Embryonic facial prominence (tissue), 1 donor: ENCODE results near the gene ZBTB7C.

Experiments
- DNase-seq: peaks from one replicate; pipeline ENCODE4 v3.0.0-alpha.2; 2016; ENCODE audit errors: extremely low spot score

The ZBTB7C gene

DNA sequence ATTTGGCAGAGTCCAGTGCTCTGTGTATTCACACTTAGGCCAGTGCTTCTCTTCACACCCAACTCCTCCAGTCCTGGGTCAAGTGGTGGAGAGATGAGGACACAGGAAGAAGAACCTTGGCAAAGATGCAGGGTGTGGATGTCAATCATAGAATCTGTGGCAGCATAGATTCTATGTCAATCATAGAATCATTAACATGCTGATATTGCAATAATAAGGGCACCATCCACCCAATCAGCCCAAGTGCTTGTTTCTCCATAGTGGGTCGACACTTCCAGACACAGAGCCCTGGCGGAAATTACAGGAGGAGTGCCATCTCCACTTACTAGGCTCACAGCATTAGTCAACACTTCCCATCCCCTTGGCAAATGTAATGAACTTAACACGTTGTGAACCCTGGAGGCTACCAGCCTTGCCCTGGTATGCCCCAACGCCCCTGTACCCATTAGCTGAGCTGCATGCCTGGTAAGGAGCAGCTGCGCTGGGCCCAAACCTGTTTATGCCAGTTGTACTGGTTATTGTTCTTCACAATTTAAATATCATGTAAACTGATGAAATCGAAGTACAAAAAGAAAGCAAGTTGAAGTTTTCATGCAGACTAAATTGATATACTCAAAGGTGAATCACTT lies 317.2 kb downstream of the ZBTB7C start:
- DNase-seq = no peak

DNA sequence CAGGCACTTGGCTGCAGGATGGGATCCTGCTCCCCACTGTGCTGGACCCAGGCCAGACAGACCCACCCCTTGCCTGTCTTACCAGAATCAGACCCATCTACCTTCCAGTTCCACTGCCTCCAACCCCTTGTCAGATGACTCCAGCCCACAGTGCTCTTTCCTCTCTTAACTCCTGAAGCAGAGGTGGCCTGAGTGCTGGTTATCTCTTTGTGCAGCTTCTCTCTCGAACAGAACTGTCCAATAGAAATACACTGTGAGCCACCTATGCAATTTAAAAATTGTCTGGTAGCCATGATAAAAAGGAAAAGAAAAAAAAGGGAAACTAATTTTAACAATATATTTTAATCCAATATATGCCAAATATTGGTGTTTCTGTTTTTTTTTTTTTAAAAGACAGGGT lies 318.5 kb downstream of the ZBTB7C start:
- DNase-seq = no peak

DNA sequence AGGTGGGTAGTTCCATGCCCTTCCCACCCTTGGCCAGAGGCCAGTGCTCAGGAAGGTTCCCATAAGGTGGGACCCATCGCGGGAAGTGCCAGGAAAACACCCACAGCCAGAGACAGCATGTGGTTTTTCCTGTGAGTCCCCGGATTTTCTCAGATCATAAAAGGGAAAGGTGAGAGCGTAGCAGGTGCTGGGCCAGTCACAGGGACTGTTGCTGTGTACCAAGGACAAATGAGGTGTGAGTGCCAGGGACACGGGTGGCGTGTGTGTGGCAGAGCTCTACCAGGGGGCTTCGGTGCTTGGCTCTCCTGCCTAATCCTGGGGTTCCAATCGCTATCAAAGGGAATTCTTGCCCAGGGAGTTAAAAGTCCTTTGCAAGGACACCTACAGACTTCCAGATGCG lies 319.2 kb downstream of the ZBTB7C start:
- no peak for DNase-seq

DNA sequence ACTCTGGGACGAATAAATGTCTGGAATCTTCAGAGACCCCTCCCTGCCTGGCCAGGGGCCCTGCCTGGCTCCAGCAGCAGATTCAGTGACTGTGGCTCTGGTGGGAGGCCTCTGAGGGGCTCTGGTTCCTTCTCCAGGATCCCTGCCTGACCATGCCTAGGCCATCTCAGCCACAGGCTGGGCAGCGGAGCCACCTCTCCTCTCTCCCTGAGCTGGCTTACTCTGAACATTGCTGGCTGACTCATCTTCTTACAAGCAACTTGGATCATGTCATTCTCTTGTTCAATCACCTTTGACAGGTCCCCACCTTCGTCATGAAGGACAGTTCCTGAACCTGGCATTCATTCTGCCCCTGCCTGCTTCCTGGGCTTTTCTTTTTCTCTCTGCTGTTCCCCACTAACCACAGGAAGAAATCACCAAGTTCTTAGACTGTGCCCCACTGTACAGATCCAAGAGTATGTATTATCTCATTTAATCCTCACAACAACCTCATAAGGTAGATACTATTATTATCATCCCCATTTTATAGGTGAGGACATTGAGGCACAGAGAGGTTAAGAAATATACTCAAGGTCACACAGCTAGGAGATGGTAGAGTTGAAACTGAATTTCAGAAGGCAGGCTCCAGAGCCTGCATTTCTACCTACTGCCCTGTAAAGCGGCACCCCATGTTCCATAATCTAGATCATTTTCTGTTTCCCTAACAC lies 323.2 kb downstream of the ZBTB7C start:
- no peak for DNase-seq

- DNase-seq = no peak
Measured at GRCh38 chr18:48084858-48085257, 324.3 kb downstream of the ZBTB7C start.

DNA sequence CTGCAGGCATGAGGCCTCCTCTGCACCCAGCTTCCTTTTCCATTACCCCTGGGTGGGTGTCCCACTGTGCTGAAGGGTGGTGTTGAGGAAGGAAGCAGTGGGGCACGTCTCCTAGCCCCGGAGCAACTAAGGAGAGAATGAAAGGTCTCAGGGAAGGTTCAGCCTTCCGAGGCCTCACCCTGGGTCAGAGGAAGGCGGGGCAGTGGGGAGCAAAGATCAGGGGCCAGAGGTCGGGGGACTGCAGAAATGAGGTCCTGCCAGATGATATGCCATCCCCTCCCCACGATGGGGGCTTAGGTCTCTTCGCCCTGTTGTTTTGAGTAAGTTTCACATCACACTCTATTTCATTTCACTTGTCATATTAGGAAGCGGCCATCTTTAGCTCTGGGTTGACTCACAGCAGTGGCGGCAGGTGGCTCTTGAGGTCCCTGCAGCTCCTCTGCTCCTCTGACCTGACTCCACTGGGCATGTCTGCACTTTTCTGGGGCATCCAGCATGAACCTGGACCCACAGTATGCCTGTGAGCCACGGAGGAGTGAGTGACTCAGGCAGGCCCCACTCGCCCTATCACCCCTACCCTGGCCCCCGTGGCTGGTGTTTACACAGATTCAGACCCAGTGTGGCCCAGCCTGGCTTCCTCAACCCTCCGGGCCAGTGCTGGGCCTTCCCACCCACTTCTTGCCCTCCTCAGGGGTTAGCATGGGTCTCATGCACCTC lies 325.0 kb downstream of the ZBTB7C start:
- no peak for DNase-seq

- no peak for DNase-seq
Measured at GRCh38 chr18:48080546-48080945, 328.6 kb downstream of the ZBTB7C start.

- no peak for DNase-seq
Measured at GRCh38 chr18:48079885-48080284, 329.3 kb downstream of the ZBTB7C start.

- no peak for DNase-seq
Measured at GRCh38 chr18:48078448-48078847, 330.7 kb downstream of the ZBTB7C start.

- no peak for DNase-seq
Measured at GRCh38 chr18:48077291-48077690, 331.9 kb downstream of the ZBTB7C start.

- DNase-seq = no peak
Measured at GRCh38 chr18:48076461-48076860, 332.7 kb downstream of the ZBTB7C start.

GRCh38 chr18:48075707-48076093 lies 333.5 kb downstream of the ZBTB7C start:
- DNase-seq = no peak

DNA sequence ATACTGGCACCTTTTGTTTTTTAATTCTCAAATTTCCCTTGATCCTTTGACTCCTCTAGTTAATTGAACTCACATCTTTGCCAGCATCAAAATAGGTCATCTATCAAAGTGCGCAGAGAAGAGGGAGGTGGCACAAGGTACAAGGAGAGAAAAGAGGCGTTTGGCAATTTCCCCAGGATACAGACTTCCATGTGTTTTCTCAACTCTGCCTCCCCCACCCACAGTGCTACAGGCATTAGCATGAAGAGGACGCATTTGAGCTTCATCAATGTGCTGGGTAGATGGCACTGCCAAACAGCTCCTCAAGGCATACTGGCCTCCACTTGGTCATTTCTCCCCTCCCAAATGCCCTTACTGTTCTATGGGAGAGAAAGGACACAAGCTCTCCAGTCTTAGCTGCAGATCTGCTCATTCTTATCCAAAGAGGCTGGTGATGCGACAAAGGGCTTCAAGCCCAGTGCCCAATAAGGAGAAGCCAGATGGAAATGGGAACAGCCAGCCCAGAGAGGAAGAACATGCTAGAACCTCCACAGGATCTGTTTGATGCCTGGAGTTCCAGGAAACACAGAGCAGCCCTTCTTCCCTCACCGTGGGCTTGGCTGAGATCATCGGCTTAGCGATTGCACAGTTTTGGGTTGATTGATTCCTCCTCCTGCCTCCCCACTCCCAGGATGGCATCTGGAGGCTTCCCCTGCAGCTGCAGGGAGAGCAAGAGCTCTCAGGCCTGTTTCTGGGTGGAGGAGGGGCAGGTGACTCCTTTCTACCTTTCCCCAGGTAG lies 334.1 kb downstream of the ZBTB7C start:
- no peak for DNase-seq

- no peak for DNase-seq
Measured at GRCh38 chr18:48073211-48073930, 335.8 kb downstream of the ZBTB7C start.

DNA sequence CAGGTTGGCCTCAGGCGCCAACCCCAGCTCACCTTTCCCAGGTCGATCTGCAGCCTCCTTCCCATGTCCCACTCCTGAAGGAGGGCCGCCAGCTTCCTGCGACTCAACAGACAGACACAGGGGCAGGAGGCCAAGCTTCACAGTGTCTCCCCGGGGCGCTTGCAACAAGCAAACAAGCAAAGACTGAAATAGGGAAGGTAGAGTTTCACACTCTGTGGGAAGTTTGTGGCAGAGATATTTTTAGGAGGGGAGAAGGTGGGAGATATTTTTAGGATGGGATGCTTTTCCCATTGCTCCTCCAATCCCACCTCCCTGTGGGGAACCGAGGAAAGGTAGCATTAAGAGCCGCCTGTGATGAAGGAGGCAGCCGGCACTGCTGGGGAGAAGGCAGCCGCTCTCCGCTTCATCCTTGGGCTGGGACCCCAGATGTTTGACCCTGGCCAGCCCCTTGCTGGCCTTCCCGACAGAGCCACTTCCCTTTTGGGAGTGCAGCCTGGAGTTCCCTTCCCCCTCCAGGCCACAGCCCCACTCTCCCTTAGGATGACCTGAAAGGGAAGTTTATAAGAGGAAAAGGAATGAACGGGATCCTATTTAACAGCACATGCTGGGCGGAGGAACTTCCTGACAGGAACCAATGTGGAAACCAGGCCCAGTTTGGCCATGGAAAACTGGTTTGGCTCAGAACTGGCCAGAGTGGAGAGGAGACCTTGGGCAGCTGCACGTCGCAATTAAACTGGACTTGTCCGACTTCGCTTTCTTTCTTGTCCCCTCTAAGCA lies 336.6 kb downstream of the ZBTB7C start:
- no peak for DNase-seq

DNA sequence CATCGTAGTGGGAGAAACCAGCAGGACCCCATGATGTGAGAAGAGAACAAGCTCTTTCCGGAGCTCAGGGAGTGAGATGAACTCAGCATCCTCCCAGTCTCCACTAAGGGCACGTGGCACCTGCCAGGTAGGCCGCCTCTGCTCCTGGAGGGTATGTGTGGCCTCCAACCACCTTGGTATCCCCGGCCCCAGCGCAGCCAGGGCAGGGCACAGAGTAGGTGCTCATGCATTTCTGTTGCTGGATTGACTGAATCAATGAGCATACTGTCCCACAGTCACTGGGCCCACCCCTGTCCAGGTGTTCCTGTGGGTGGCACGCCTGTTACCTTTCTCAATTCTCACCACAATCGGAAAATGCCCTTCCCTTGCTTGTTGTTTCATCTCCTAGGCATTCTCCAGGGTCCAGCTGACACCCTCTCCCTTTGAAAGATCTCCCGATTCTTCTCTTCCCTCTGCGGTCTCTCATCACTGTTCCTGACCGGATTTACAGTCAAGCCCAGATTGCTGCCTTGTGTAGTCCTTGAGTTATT lies 340.2 kb downstream of the ZBTB7C start:
- no peak for DNase-seq

DNA sequence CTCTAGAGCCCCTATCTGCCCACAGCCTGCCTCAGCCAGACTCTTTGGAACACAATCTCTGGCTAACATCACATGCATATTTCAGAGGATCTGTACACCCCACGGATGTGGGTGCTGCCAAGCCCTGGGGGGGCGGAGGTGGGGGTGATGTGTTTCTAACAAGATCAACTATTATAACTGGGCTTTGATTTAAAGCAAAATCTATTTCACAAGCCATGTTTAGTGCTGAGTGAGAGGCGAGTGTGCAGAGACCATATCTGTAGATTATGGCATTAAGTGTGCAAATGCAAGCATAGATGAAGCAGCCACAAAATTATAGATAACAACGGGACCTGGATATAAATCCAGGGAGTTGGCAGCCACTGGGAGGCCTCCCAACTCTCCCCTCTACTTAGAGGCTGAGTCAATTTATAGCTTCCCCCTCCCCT lies 342.9 kb downstream of the ZBTB7C start:
- no peak for DNase-seq

DNA sequence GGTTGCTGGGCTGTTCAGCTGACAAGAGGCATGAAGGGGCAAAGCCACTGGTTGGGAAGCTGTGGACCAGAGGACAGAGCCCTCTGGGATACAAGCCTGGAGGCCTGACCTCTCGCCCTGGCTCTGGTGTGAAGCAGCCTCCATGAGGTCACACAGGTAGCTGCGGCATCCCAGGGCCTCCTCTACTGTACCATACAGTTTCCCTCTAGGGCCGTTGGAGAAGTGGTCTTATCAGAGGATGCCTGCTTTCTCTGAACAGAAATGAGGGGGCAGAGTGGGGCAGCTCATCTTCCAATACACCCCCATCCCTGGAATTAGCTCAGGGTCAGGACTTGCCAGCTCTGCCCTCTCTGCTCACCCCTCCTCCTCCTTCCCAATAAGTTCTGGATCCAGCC lies 343.6 kb downstream of the ZBTB7C start:
- no peak for DNase-seq

- DNase-seq = no peak
Measured at GRCh38 chr18:48064978-48065600, 344.1 kb downstream of the ZBTB7C start.
